ENCODE measurements around the gene PRIMA1.

DNA sequence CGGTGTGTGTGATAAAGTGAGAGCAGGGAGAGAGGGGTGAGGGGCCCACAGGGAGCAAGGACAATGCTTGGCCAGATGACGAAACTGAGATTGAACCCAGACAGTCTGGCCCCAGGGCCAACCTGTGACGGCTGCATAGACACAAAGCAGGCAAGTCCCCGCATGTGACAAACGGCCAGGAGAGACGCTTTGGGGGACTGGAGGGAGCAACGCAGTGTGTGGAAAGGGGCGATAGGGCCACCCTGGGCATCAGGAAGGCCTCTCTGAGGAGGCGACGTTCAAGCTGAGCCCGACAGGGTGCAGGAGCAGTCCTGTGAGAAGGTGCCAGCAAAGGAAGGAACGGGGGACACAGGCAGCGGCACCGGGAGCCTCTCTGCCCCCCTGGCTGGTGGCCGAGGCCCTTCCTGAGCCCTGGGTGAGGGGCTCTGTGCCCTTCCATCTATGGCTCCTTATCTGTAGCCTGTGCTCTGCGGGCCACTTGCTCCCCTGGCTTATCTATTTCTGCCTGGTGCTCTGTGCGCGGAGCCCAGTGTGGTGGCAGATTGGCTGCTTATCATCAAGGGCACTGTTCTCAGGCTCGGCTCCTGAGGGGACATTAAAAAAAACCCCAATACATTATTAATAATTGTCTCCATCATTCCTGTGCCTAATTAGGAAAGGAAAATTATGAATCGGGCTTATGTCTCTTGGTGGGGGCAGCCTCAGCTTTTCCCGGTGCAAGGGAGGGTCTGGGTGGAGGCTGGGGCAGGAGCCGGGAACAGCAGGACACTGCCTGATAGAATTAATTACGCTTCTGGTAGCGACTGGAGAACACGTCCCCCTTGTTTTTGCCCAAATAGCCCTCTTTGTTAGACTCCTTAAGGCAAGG lies 39.8 kb downstream of the PRIMA1 start:
- TF ChIP-seq, protein P1, sequence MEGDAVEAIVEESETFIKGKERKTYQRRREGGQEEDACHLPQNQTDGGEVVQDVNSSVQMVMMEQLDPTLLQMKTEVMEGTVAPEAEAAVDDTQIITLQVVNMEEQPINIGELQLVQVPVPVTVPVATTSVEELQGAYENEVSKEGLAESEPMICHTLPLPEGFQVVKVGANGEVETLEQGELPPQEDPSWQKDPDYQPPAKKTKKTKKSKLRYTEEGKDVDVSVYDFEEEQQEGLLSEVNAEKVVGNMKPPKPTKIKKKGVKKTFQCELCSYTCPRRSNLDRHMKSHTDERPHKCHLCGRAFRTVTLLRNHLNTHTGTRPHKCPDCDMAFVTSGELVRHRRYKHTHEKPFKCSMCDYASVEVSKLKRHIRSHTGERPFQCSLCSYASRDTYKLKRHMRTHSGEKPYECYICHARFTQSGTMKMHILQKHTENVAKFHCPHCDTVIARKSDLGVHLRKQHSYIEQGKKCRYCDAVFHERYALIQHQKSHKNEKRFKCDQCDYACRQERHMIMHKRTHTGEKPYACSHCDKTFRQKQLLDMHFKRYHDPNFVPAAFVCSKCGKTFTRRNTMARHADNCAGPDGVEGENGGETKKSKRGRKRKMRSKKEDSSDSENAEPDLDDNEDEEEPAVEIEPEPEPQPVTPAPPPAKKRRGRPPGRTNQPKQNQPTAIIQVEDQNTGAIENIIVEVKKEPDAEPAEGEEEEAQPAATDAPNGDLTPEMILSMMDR (IDR thresholded peaks at IDR 0.05) = no peak
- no peak for TF ChIP-seq POLR2A (IDR thresholded peaks at IDR 0.05)

Measured in testis (tissue), 2 donors.